ENCODE measurements around the gene DYNC1LI2.

Gene DYNC1LI2

DNA sequence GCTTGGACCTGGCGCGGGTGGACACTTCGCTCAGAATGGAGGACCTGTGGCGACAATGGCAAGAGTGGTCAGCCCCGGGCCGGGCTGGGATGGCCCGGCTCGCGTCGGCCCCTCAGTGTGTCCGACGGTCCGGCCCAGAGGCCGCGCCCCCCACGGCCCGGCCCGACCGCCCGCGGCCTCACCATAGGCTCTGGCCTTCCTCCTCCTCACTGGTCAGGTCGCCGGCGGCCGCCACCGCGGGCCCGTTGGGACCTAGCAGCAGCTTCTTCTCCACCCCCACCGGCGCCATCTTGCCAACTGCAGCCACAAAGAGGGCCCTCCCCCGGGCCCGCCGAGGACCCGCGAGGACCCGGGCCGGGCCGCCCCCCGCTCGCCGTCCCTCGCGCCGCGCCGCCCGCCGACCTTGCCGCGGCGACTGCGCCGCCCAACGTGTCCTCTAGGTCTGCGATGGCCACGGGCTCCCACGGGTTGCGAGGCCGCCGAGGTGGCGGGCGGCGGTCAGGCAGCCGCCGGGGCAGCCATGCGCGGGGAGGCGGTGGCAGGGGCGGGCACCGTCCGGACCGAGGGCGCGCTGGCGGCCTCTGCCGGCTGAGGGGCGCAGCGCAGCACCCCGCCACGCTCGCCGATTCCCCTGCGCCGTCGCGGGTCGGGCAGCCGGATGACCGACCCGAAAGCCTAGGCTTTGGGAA, at the start of gene DYNC1LI2:
Gene DYNC1LI2, minus strand, starts transcription at position 307 of the 689 bp plus-strand sequence. Its CDS starts 18 bp downstream, at position 289.
- peaks cover 24 to 41% of the 10 kb centered on the region in 2 experiments; a peak in 2 of 3 replicates for H3K36me3 ChIP-seq (ENCODE audit: control insufficient read depth in 2 of 2, insufficient read depth in 1 of 2, low read length in 2 of 2)
- ChIA-PET POLR2A (interaction anchor here (1.5 to 2.0 kb wide), 3 partner anchors 10 to 14 kb away, joined by 3 to 9 read pairs (median 3); no protein-coding TSS in a partner anchor), CTCF (interaction anchor here (0.6 to 4.3 kb wide), 25 partner anchors 10 to 456 kb away, joined by 3 to 40 read pairs (median 4); partner anchors contain the start of gene NAE1)
- H3K4me1 ChIP-seq (ENCODE audit: control insufficient read depth, insufficient read depth, low read length), result peaks cover 6% of the 10 kb centered on the region
- H3K9me3 ChIP-seq (ENCODE audit: control insufficient read depth, insufficient read depth, low read depth, low read length), result no peaks in the 10 kb centered on the region
- H3K4me3 ChIP-seq (ENCODE audit: low read depth, low read length), result peak within 1 kb of the TSS; percentile 87
- H3K27ac ChIP-seq (ENCODE audit: extremely low read depth, low read depth, low read length), result peak within 1 kb of the TSS; percentile 98
- TF ChIP-seq ZNF48 (tag by site-specific recombination; IDR thresholded peaks at IDR 0.05) (no peak), ZNF37A (tag by site-specific recombination; IDR thresholded peaks at IDR 0.05) (0 out of 2 replicates have a peak, but pooled peaks have one; percentile 22), ZBTB7A (tag by site-specific recombination; IDR thresholded peaks at IDR 0.05; ENCODE audit: low read depth) (no peak), ZNF362 (tag by site-specific recombination; IDR thresholded peaks at IDR 0.05) (no peak), ATF2 (tag by site-specific recombination; IDR thresholded peaks at IDR 0.05; ENCODE audit: low read depth) (no peak), KLF9 (tag by site-specific recombination; IDR thresholded peaks at IDR 0.05; ENCODE audit: low read depth) (0 out of 2 replicates have a peak, but pooled peaks have one; percentile 14), ZBTB44 (tag by site-specific recombination; IDR thresholded peaks at IDR 0.05) (peak; percentile 36; the same call in 1 of the 2 replicates), ZNF660 (tag by site-specific recombination; IDR thresholded peaks at IDR 0.05) (0 out of 2 replicates have a peak, but pooled peaks have one; percentile 40), ZNF76 (tag by site-specific recombination; IDR thresholded peaks at IDR 0.05; ENCODE audit: borderline replicate concordance, low read depth) (no peak; the same call in 1 of the 2 replicates), ZFHX2 (tag by site-specific recombination; conservative IDR thresholded peaks at IDR 0.05) (no peak), ZBTB17 (tag by site-specific recombination; IDR thresholded peaks at IDR 0.05) (peak; percentile 38; the same call in 1 of the 2 replicates), CTCF (tag by site-specific recombination; IDR thresholded peaks at IDR 0.05) (0 out of 2 replicates have a peak, but pooled peaks have one; percentile 32), ZNF521 (tag by site-specific recombination; IDR thresholded peaks at IDR 0.05) (no peak), ZIC2 (tag by site-specific recombination; IDR thresholded peaks at IDR 0.05) (no peak), ZNF18 (tag by site-specific recombination; IDR thresholded peaks at IDR 0.05) (no peak), ZNF626 (tag by site-specific recombination; IDR thresholded peaks at IDR 0.05) (0 out of 2 replicates have a peak, but pooled peaks have one; percentile 42)
- TF ChIP-seq, protein P1, sequence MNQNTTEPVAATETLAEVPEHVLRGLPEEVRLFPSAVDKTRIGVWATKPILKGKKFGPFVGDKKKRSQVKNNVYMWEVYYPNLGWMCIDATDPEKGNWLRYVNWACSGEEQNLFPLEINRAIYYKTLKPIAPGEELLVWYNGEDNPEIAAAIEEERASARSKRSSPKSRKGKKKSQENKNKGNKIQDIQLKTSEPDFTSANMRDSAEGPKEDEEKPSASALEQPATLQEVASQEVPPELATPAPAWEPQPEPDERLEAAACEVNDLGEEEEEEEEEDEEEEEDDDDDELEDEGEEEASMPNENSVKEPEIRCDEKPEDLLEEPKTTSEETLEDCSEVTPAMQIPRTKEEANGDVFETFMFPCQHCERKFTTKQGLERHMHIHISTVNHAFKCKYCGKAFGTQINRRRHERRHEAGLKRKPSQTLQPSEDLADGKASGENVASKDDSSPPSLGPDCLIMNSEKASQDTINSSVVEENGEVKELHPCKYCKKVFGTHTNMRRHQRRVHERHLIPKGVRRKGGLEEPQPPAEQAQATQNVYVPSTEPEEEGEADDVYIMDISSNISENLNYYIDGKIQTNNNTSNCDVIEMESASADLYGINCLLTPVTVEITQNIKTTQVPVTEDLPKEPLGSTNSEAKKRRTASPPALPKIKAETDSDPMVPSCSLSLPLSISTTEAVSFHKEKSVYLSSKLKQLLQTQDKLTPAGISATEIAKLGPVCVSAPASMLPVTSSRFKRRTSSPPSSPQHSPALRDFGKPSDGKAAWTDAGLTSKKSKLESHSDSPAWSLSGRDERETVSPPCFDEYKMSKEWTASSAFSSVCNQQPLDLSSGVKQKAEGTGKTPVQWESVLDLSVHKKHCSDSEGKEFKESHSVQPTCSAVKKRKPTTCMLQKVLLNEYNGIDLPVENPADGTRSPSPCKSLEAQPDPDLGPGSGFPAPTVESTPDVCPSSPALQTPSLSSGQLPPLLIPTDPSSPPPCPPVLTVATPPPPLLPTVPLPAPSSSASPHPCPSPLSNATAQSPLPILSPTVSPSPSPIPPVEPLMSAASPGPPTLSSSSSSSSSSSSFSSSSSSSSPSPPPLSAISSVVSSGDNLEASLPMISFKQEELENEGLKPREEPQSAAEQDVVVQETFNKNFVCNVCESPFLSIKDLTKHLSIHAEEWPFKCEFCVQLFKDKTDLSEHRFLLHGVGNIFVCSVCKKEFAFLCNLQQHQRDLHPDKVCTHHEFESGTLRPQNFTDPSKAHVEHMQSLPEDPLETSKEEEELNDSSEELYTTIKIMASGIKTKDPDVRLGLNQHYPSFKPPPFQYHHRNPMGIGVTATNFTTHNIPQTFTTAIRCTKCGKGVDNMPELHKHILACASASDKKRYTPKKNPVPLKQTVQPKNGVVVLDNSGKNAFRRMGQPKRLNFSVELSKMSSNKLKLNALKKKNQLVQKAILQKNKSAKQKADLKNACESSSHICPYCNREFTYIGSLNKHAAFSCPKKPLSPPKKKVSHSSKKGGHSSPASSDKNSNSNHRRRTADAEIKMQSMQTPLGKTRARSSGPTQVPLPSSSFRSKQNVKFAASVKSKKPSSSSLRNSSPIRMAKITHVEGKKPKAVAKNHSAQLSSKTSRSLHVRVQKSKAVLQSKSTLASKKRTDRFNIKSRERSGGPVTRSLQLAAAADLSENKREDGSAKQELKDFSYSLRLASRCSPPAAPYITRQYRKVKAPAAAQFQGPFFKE (tag by site-specific recombination; IDR thresholded peaks at IDR 0.05; ENCODE audit: borderline replicate concordance), result no peak
- TF ChIP-seq, protein P2, sequence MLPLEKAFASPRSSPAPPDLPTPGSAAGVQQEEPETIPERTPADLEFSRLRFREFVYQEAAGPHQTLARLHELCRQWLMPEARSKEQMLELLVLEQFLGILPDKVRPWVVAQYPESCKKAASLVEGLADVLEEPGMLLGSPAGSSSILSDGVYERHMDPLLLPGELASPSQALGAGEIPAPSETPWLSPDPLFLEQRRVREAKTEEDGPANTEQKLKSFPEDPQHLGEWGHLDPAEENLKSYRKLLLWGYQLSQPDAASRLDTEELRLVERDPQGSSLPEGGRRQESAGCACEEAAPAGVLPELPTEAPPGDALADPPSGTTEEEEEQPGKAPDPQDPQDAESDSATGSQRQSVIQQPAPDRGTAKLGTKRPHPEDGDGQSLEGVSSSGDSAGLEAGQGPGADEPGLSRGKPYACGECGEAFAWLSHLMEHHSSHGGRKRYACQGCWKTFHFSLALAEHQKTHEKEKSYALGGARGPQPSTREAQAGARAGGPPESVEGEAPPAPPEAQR (tag by site-specific recombination; IDR thresholded peaks at IDR 0.05), result no peak
- TF ChIP-seq, protein P3, sequence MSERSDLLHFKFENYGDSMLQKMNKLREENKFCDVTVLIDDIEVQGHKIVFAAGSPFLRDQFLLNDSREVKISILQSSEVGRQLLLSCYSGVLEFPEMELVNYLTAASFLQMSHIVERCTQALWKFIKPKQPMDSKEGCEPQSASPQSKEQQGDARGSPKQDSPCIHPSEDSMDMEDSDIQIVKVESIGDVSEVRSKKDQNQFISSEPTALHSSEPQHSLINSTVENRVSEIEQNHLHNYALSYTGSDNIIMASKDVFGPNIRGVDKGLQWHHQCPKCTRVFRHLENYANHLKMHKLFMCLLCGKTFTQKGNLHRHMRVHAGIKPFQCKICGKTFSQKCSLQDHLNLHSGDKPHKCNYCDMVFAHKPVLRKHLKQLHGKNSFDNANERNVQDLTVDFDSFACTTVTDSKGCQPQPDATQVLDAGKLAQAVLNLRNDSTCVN (tag by site-specific recombination; optimal IDR thresholded peaks at IDR 0.05), result peak; percentile 11

Data from HEK293 (cell line).